ENCODE data around the gene MREG. TPM values are rescaled to one million over a fixed set of nuclear protein-coding genes. Genes with fewer than 3 reads are reported as not detected.
A peak's percentile ranks its signal among the peaks of the same experiment; 100 is the strongest.

MREG gene
- total RNA-seq, 1 donor from 2014 or later: 11.9 TPM

GRCh38 chr2:215917953-215918620 is 95.3 kb downstream of the MREG start:
- Mint-ChIP-seq H3K4me3 (no peak overlapping the region), H3K4me1 (peaks cover 41% of the 10 kb centered on the region), H3K27ac (peak overlapping the region; percentile 54), H3K36me3 (no peaks in the 10 kb centered on the region), H3K9me3 (no peaks in the 10 kb centered on the region), H3K27me3 (ENCODE audit: low read depth) (peaks cover 2% of the 10 kb centered on the region)
- no peak for TF ChIP-seq CTCF (IDR thresholded peaks at IDR 0.05; ENCODE audit: unreplicated experiment)
- no peak for DNase-seq (ENCODE audit: low spot score in 2 of 2, unreplicated experiment in 2 of 2)

- no peaks in the 10 kb centered on the region for H3K36me3 Mint-ChIP-seq
- peaks cover 31% of the 10 kb centered on the region for H3K4me1 Mint-ChIP-seq
- no peak for DNase-seq (ENCODE audit: low spot score in 2 of 2, unreplicated experiment in 2 of 2)
- peaks cover 7% of the 10 kb centered on the region for H3K9me3 Mint-ChIP-seq
- no peak for TF ChIP-seq CTCF (IDR thresholded peaks at IDR 0.05; ENCODE audit: unreplicated experiment)
- H3K27me3 Mint-ChIP-seq (ENCODE audit: low read depth): peaks cover 2% of the 10 kb centered on the region
- H3K27ac Mint-ChIP-seq: no peak overlapping the region
- H3K4me3 Mint-ChIP-seq: no peak overlapping the region
Measured at GRCh38 chr2:215915441-215915840, 97.9 kb downstream of the MREG start.

- peaks cover 2% of the 10 kb centered on the region for H3K27me3 Mint-ChIP-seq (ENCODE audit: low read depth)
- H3K9me3 Mint-ChIP-seq: peaks cover 9% of the 10 kb centered on the region
- peaks cover 24% of the 10 kb centered on the region for H3K4me1 Mint-ChIP-seq
- H3K27ac Mint-ChIP-seq: no peak overlapping the region
- no peaks in the 10 kb centered on the region for H3K36me3 Mint-ChIP-seq
- H3K4me3 Mint-ChIP-seq: no peak overlapping the region
- TF ChIP-seq CTCF (IDR thresholded peaks at IDR 0.05; ENCODE audit: unreplicated experiment): no peak
- DNase-seq (ENCODE audit: low spot score in 2 of 2, unreplicated experiment in 2 of 2): no peak
Measured at GRCh38 chr2:215914777-215915165, 98.6 kb downstream of the MREG start.

GRCh38 chr2:215914054-215914776 is 99.1 kb downstream of the MREG start:
- peaks cover 19% of the 10 kb centered on the region for H3K4me1 Mint-ChIP-seq
- H3K36me3 Mint-ChIP-seq: no peaks in the 10 kb centered on the region
- peaks cover 2% of the 10 kb centered on the region for H3K27me3 Mint-ChIP-seq (ENCODE audit: low read depth)
- H3K27ac Mint-ChIP-seq: no peak overlapping the region
- DNase-seq (ENCODE audit: low spot score in 2 of 2, unreplicated experiment in 2 of 2): no peak
- H3K9me3 Mint-ChIP-seq: peaks cover 14% of the 10 kb centered on the region
- H3K4me3 Mint-ChIP-seq: no peak overlapping the region
- no peak for TF ChIP-seq CTCF (IDR thresholded peaks at IDR 0.05; ENCODE audit: unreplicated experiment)

- Mint-ChIP-seq H3K36me3 (no peaks in the 10 kb centered on the region), H3K4me1 (peaks cover 4% of the 10 kb centered on the region), H3K9me3 (peaks cover 14% of the 10 kb centered on the region), H3K27ac (no peak overlapping the region), H3K4me3 (no peak overlapping the region), H3K27me3 (ENCODE audit: low read depth) (peaks cover 2% of the 10 kb centered on the region)
- no peak for DNase-seq (ENCODE audit: low spot score in 2 of 2, unreplicated experiment in 2 of 2)
- TF ChIP-seq CTCF (IDR thresholded peaks at IDR 0.05; ENCODE audit: unreplicated experiment): peak; percentile 37
Measured at GRCh38 chr2:215912299-215912842, 101.0 kb downstream of the MREG start.

All from mesothelial cell of epicardium (in vitro differentiated cells).